Measurements from ENCODE around the gene NSD2. TPM values are rescaled to one million over a fixed set of nuclear protein-coding genes. Genes with fewer than 3 reads are reported as not detected.

NSD2 gene
- total and polyA plus RNA-seq, 4 donors: 5.1 to 71.5 (median 11.6) TPM

- no peak overlapping the region for H3K9ac ChIP-seq (ENCODE audit: low read depth in 1 of 2, low read length in 2 of 2)
- no peaks in the 10 kb centered on the region for H3K4me1 ChIP-seq (ENCODE audit: control insufficient read depth in 4 of 4, insufficient read depth in 4 of 4, low read length in 3 of 4)
- H3K9me3 ChIP-seq (ENCODE audit: control insufficient read depth in 4 of 4, low read length in 3 of 4): no peaks in the 10 kb centered on the region
- no peak for TF ChIP-seq CTCF (IDR thresholded peaks at IDR 0.05; ENCODE audit: low read depth, low read length, missing input control)
- TF ChIP-seq EGR1 (IDR thresholded peaks at IDR 0.05; ENCODE audit: low read depth in 2 of 2): no peak
- TF ChIP-seq HNF4A (conservative IDR thresholded peaks at IDR 0.05): no peak
- TF ChIP-seq RAD21 (IDR thresholded peaks at IDR 0.05): no peak
- H3K27me3 ChIP-seq (ENCODE audit: control insufficient read depth in 4 of 4, insufficient read depth in 4 of 4, low read length in 3 of 4): no peaks in the 10 kb centered on the region
- WGBS: 96% methylated on average over 3 of the region's 3 CpGs
- peaks cover 3 to 15% (median 8%) of the 10 kb centered on the region in 4 donors for H3K36me3 ChIP-seq (ENCODE audit: control insufficient read depth in 4 of 4, insufficient read depth in 3 of 4, low read depth in 1 of 4, low read length in 3 of 4)
- H3K4me3 ChIP-seq (ENCODE audit: low read depth in 1 of 3, low read length in 3 of 3): no peak overlapping the region
- no peak for DNase-seq (ENCODE audit: low spot score)
- no peak overlapping the region for H3K27ac ChIP-seq (ENCODE audit: low read depth in 1 of 2, low read length in 2 of 2)
Measured at GRCh38 chr4:1933700-1934099, 62.5 kb downstream of the NSD2 start.

- no peaks in the 10 kb centered on the region for H3K27me3 ChIP-seq (ENCODE audit: control insufficient read depth in 4 of 4, insufficient read depth in 4 of 4, low read length in 3 of 4)
- no peaks in the 10 kb centered on the region for H3K4me1 ChIP-seq (ENCODE audit: control insufficient read depth in 4 of 4, insufficient read depth in 4 of 4, low read length in 3 of 4)
- no peak for DNase-seq (ENCODE audit: low spot score)
- 98% methylated on average over 3 of the region's 3 CpGs for WGBS
- H3K9me3 ChIP-seq (ENCODE audit: control insufficient read depth in 4 of 4, low read length in 3 of 4): no peaks in the 10 kb centered on the region
- no peak overlapping the region for H3K27ac ChIP-seq (ENCODE audit: low read depth in 1 of 2, low read length in 2 of 2)
- H3K4me3 ChIP-seq (ENCODE audit: low read depth in 1 of 3, low read length in 3 of 3): no peak overlapping the region
- H3K9ac ChIP-seq (ENCODE audit: low read depth in 1 of 2, low read length in 2 of 2): no peak overlapping the region
- peaks cover 7 to 16% (median 10%) of the 10 kb centered on the region in 4 donors for H3K36me3 ChIP-seq (ENCODE audit: control insufficient read depth in 4 of 4, insufficient read depth in 3 of 4, low read depth in 1 of 4, low read length in 3 of 4)
- TF ChIP-seq EGR1 (IDR thresholded peaks at IDR 0.05; ENCODE audit: low read depth in 2 of 2) (no peak), TAF1 (conservative IDR thresholded peaks at IDR 0.05) (no peak), REST (IDR thresholded peaks at IDR 0.05) (no peak), CTCF (IDR thresholded peaks at IDR 0.05; ENCODE audit: low read depth, low read length, missing input control) (no peak), FOXA2 (IDR thresholded peaks at IDR 0.05) (no peak), HNF4G (IDR thresholded peaks at IDR 0.05) (no peak), MAX (IDR thresholded peaks at IDR 0.05) (no peak), HNF4A (conservative IDR thresholded peaks at IDR 0.05) (no peak), YY1 (IDR thresholded peaks at IDR 0.05) (no peak), JUND (IDR thresholded peaks at IDR 0.05) (no peak), NR2F2 (IDR thresholded peaks at IDR 0.05) (no peak)
Measured at GRCh38 chr4:1937550-1937949, 66.4 kb downstream of the NSD2 start.

Measured in liver (tissue), 9 donors.